Uterus (tissue), 2 donors: Measurements from ENCODE around the gene MACO1.

ENCODE experiments used
- POLR2A ChIP-seq, 2 donors: fragments of 450-650 bp; IDR thresholded peaks; one replicate each; pipeline ENCODE4 v1.6.1; 2016; ENCODE audit warnings: antibody characterized with exemption in 2 of 2, mild to moderate bottlenecking in 1 of 2, moderate library complexity in 1 of 2
- TF ChIP-seq, protein P1 (sequence below), 4 experiments: fragments of 200-600 bp in 2 of 4; fragments of 450-650 bp in 2 of 4; sonication (generic) in 2 of 4; IDR thresholded peaks; one replicate each; pipeline ENCODE4 v1.5.1; 2016 to 2019; ENCODE audit warnings: antibody characterized with exemption in 4 of 4, mild to moderate bottlenecking in 2 of 4, moderate library complexity in 1 of 4

- no peak for TF ChIP-seq POLR2A (IDR thresholded peaks at IDR 0.05)
- TF ChIP-seq, protein P1, sequence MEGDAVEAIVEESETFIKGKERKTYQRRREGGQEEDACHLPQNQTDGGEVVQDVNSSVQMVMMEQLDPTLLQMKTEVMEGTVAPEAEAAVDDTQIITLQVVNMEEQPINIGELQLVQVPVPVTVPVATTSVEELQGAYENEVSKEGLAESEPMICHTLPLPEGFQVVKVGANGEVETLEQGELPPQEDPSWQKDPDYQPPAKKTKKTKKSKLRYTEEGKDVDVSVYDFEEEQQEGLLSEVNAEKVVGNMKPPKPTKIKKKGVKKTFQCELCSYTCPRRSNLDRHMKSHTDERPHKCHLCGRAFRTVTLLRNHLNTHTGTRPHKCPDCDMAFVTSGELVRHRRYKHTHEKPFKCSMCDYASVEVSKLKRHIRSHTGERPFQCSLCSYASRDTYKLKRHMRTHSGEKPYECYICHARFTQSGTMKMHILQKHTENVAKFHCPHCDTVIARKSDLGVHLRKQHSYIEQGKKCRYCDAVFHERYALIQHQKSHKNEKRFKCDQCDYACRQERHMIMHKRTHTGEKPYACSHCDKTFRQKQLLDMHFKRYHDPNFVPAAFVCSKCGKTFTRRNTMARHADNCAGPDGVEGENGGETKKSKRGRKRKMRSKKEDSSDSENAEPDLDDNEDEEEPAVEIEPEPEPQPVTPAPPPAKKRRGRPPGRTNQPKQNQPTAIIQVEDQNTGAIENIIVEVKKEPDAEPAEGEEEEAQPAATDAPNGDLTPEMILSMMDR (IDR thresholded peaks at IDR 0.05): no peak
Measured at GRCh38 chr1:25502957-25503356, 72.3 kb downstream of the MACO1 start.
